IPS DF 6.9 (cell line): ENCODE results near the gene PRR35.

ENCODE experiments used
- DNase-seq: peaks from one replicate; pipeline ENCODE4 v3.0.0-alpha.2; 2013; ENCODE audit warnings: low read depth, low spot score
- H3K27ac ChIP-seq: one replicate; pipeline ENCODE4 v1.5.1; 2013; ENCODE audit warnings: low read length, control low read depth
- H3K27me3 ChIP-seq: 2 replicates; pipeline ENCODE4 v1.6.1; 2013; ENCODE audit warnings: mild to moderate bottlenecking, low read length; ENCODE audit not compliant: control insufficient read depth, insufficient read depth
- H3K36me3 ChIP-seq: 2 replicates; pipeline ENCODE4 v1.6.1; 2013; ENCODE audit warnings: low read length; ENCODE audit not compliant: control insufficient read depth, insufficient read depth
- H3K4me1 ChIP-seq: 2 replicates; pipeline ENCODE4 v1.6.1; 2013; ENCODE audit warnings: low read length; ENCODE audit not compliant: control insufficient read depth, insufficient read depth
- H3K4me3 ChIP-seq: 2 replicates; pipeline ENCODE4 v1.5.1; 2013; ENCODE audit warnings: mild to moderate bottlenecking, low read length
- H3K9me3 ChIP-seq: 2 replicates; pipeline ENCODE4 v1.6.1; 2013; ENCODE audit warnings: low read length, inconsistent platforms; ENCODE audit not compliant: control insufficient read depth, insufficient read depth
- WGBS: extraction: QIAGEN DNeasy Blood & Tissue Kit; methylation state at CpG from one replicate; pipeline ENCODE4 v1.1.7; 2013; ENCODE audit warnings: mixed read lengths, missing lambda C conversion rate; ENCODE audit not compliant: insufficient read length, insufficient coverage; 5-methylcytosine and 5-hydroxymethylcytosine counted together

PRR35 gene

DNA sequence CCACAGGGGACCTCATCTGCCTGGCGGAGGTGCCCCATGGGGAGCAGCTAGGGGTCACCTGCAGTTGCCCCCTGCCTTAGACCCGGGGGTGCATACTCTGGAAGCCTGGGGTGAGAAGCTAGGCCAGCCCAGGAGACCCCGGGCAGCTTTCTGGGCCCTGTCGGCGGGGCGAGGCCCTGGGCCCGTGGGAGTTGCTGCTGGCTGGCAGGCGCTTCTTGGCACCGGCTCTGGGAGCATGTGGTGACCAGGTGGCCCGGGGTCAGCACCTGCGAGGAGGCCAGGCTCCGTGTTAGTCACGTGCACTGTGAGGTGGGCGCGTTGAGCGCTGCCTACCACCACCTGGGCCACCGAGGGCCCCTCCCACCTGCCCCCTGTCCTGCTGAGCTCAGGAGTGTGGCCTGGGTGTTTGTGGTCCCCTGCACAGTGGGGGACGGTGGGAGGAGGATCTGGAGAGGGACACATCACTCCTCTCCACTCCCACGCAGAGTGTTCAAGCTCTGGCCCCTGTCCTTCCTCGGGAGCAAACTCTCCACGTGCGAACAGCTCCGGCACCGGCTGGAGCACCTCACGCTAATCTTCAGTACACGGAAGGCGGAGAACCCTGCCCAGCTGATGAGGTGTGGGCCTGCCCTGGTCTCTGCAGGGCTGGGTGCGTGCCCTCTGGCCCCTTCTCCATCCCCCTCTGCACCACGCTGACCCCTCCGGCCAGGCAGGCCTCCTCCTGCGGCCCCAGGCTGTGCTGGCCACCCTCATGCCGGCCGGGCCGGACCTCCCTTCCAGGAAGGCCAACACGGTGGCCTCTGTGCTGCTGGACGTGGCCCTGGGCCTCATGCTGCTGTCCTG is 15.4 kb downstream of the PRR35 start:
- no peaks in the 10 kb centered on the region for H3K9me3 ChIP-seq
- H3K27ac ChIP-seq: no peak overlapping the region
- no peak for DNase-seq
- H3K4me3 ChIP-seq: no peak overlapping the region
- no CpG with 5 or more reads among the region's 36 CpGs for WGBS
- H3K36me3 ChIP-seq: peaks cover 9% of the 10 kb centered on the region; the same call in 1 of the 2 replicates
- no peaks in the 10 kb centered on the region for H3K27me3 ChIP-seq
- peaks cover 3% of the 10 kb centered on the region; the same call in 1 of the 2 replicates for H3K4me1 ChIP-seq

DNA sequence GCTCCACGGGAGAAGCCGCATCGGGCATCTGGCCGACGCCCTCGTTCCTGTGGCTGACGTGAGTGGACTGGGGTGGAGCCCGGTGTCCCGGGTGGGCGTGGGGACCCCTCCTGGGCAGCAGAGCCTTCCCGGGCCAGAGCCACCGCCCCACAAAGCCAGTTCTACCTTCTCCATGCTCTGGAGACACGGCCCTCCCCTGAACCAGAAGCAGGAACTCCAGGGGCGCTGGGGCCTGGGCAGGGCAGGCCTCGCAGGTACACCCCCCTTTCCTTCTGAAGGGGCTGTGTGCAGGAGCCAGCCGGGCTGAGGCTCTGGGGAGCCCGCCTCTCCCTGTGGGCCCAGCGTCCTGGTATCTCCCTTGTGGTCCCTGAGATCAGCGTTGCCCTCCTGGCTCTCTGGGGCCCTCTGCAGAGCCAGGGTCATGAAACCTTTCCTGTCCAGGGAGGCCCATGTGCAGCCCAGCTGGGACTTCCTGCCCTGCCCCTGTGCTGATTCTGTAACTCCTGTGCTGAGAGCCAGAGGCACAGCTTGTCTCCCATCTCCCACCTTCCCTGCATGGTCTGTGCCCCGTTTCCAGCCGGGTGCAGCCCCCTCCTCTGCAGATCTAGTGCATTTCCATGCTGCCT is 16.1 kb downstream of the PRR35 start:
- Histone ChIP-seq H3K36me3 (peaks cover 14% of the 10 kb centered on the region; the same call in 1 of the 2 replicates), H3K4me3 (no peak overlapping the region), H3K9me3 (no peaks in the 10 kb centered on the region), H3K27me3 (no peaks in the 10 kb centered on the region), H3K4me1 (peaks cover 3% of the 10 kb centered on the region; the same call in 1 of the 2 replicates), H3K27ac (no peak overlapping the region)
- no peak for DNase-seq
- WGBS: no CpG with 5 or more reads among the region's 21 CpGs

DNA sequence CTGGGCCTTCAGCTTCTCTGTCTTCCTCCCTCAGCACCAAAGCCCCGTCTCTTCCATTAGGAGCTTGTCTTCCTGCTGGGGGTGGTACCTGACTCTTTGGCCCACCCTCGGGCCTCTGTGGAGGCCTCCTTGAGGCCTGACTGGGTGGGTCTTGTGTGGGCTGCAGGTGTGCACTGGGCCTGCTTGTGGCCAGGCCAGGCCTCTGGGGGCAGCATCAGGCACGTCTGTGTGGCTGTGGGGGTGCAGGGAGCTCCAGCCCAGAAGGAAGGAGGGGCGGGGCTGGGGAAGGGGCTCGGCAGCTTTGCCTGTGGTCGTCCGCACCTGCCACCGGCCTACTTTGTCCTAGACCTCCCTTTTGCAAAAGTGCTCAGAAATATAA is 16.6 kb downstream of the PRR35 start:
- peaks cover 3% of the 10 kb centered on the region; the same call in 1 of the 2 replicates for H3K4me1 ChIP-seq
- WGBS: no CpG with 5 or more reads among the region's 8 CpGs
- H3K27me3 ChIP-seq: no peaks in the 10 kb centered on the region
- DNase-seq: no peak
- no peaks in the 10 kb centered on the region for H3K9me3 ChIP-seq
- no peak overlapping the region for H3K27ac ChIP-seq
- peaks cover 14% of the 10 kb centered on the region; the same call in 1 of the 2 replicates for H3K36me3 ChIP-seq
- H3K4me3 ChIP-seq: no peak overlapping the region

DNA sequence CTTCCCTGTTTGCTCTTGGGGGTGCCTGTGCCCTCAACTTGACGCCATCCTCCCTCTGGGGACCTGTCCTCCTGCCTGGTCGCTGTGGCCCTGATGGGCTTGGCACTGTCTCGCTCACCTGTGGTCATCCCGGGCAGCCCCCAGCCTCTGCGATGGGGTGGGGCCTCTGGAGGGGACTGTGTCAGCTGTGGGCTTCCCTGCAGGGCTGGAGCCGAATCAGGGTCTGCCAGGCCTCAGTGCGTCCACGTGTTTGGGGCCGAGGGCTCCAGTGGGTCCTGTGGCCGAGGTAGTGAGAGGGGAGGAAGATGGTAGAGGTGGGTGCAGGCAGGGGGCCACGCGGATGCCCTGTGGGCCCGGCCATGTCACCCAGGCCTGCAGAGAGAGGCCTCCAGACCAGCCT is 17.6 kb downstream of the PRR35 start:
- Histone ChIP-seq H3K27ac (no peak overlapping the region), H3K4me1 (peaks cover 4% of the 10 kb centered on the region; the same call in 1 of the 2 replicates), H3K9me3 (no peaks in the 10 kb centered on the region), H3K27me3 (no peaks in the 10 kb centered on the region), H3K4me3 (no peak overlapping the region), H3K36me3 (peaks cover 17% of the 10 kb centered on the region; the same call in 1 of the 2 replicates)
- WGBS: no CpG with 5 or more reads among the region's 13 CpGs
- DNase-seq: no peak

GRCh38 chr16:578232-578869 is 18.2 kb downstream of the PRR35 start:
- no CpG with 5 or more reads among the region's 24 CpGs for WGBS
- H3K27me3 ChIP-seq: no peaks in the 10 kb centered on the region
- H3K9me3 ChIP-seq: no peaks in the 10 kb centered on the region
- H3K4me3 ChIP-seq: no peak overlapping the region
- H3K27ac ChIP-seq: no peak overlapping the region
- peaks cover 9% of the 10 kb centered on the region; the same call in 1 of the 2 replicates for H3K4me1 ChIP-seq
- DNase-seq: no peak
- H3K36me3 ChIP-seq: peaks cover 19% of the 10 kb centered on the region; the same call in 1 of the 2 replicates

- no CpG with 5 or more reads among the region's 34 CpGs for WGBS
Observed at GRCh38 chr16:578870-579405, 18.7 kb downstream of the PRR35 start.

GRCh38 chr16:580141-580945 is 20.1 kb downstream of the PRR35 start:
- Histone ChIP-seq H3K27me3 (no peaks in the 10 kb centered on the region), H3K4me1 (peaks cover 12% of the 10 kb centered on the region), H3K27ac (no peak overlapping the region), H3K4me3 (no peak overlapping the region), H3K9me3 (no peaks in the 10 kb centered on the region), H3K36me3 (peaks cover 12% of the 10 kb centered on the region; the same call in 1 of the 2 replicates)
- no CpG with 5 or more reads among the region's 27 CpGs for WGBS
- DNase-seq: no peak

More at GRCh38 chr16:578870-579405, 18.7 kb downstream of the PRR35 start:
- peaks cover 10% of the 10 kb centered on the region; the same call in 1 of the 2 replicates for H3K4me1 ChIP-seq
- DNase-seq: no peak
- H3K4me3 ChIP-seq: peak overlapping the region; percentile 21; the same call in 1 of the 2 replicates
- H3K36me3 ChIP-seq: peaks cover 19% of the 10 kb centered on the region; the same call in 1 of the 2 replicates
- no peaks in the 10 kb centered on the region for H3K27me3 ChIP-seq
- H3K9me3 ChIP-seq: no peaks in the 10 kb centered on the region
- H3K27ac ChIP-seq: no peak overlapping the region

GRCh38 chr16:580946-581498 is 20.8 kb downstream of the PRR35 start:
- Histone ChIP-seq H3K27me3 (no peaks in the 10 kb centered on the region), H3K4me1 (peaks cover 13% of the 10 kb centered on the region), H3K9me3 (no peaks in the 10 kb centered on the region), H3K36me3 (peaks cover 9% of the 10 kb centered on the region; the same call in 1 of the 2 replicates), H3K4me3 (no peak overlapping the region), H3K27ac (no peak overlapping the region)
- no CpG with 5 or more reads among the region's 19 CpGs for WGBS
- DNase-seq: no peak

DNA sequence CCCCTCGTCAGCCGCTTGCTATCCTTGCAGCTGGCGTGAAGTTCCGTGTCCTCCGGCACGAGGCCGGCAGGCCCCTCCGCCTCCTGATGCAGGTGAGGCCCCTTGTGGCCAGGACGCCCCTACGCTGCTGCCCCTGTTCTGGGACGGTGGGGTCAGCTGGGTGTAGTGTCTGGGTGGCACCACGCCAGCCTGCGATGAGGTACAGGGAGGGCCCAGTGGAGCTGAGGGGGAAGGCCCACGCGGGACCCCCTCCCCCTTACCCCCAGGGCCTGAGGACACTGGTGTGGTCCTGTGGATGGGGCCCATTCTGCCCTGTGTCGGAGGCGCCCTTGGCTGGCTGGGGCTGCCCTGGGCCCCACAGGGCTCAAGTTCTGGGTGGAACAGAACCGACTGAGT is 22.0 kb downstream of the PRR35 start:
- H3K4me1 ChIP-seq: peaks cover 13% of the 10 kb centered on the region
- H3K4me3 ChIP-seq: no peak overlapping the region
- H3K9me3 ChIP-seq: no peaks in the 10 kb centered on the region
- no peaks in the 10 kb centered on the region for H3K27me3 ChIP-seq
- H3K27ac ChIP-seq: no peak overlapping the region
- H3K36me3 ChIP-seq: peaks cover 9% of the 10 kb centered on the region; the same call in 1 of the 2 replicates
- no CpG with 5 or more reads among the region's 18 CpGs for WGBS
- DNase-seq: no peak
